Measurements from ENCODE around the gene SGSM2. TPM values are rescaled to one million over a fixed set of nuclear protein-coding genes. Genes with fewer than 3 reads are reported as not detected.
A peak's percentile ranks its signal among the peaks of the same experiment; 100 is the strongest.

Gene SGSM2
- total and polyA plus RNA-seq, 2 of the 8 experiments (the other 6 are each of a cell fraction or from before 2014, with no cell fraction given) = 44.5 to 77.7 TPM

DNA sequence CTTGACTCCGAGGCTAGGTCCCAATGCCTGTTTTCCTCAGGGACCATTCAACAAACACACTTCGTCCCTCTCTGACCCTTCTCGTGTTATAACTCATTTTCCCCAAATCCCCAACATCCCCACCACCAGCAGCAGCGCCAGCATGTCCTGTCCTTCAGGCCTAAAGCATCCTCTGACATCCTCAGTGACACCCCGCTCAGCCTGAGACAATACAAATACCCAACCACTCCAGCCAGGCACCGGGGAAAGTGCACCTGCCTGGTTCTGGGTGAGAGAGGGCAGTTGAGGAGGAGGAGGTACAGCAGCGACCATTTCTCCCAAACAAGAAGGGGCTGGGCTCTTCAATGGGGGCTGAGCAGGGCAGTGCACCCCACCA lies 58.9 kb downstream of the SGSM2 start:
- FAIRE-seq (no peak), DNase-seq (ENCODE audit: low read depth in 1 of 2, low spot score in 2 of 2) (no peak)
- Histone ChIP-seq H4K5ac (ENCODE audit: insufficient read length, low read depth, low read length) (no peak overlapping the region), H2BK120ac (replicated peaks; ENCODE audit: low read depth, low read length) (no peak overlapping the region), H3K27me3 (replicated peaks in 1 of 4; ENCODE audit: control insufficient read depth in 3 of 4, extremely low read depth in 1 of 4, insufficient read depth in 3 of 4, low read length in 3 of 4) (no peaks in the 10 kb centered on the region), H2BK15ac (ENCODE audit: low read length) (peak overlapping the region; percentile 53), H2AFZ (ENCODE audit: low read length) (no peak overlapping the region), H3K4me3 (ENCODE audit: extremely low read depth in 1 of 4, insufficient read depth in 2 of 4, low read depth in 3 of 4, low read length in 4 of 4) (peak overlapping the region; percentile 35 to 96 (median 46)), H3K56ac (replicated peaks; ENCODE audit: insufficient read length, low read depth, low read length) (peak overlapping the region; percentile 11), H4K20me1 (replicated peaks in 1 of 2; ENCODE audit: control insufficient read depth in 1 of 2, insufficient read depth in 2 of 2, low read length in 2 of 2) (peaks cover 8 to 18% of the 10 kb centered on the region in 2 experiments), H4K91ac (replicated peaks; ENCODE audit: insufficient read length, low read length) (peak overlapping the region; percentile 83), H3K36me3 (ENCODE audit: control insufficient read depth in 2 of 4, insufficient read depth in 4 of 4, low read length in 3 of 4) (no peaks in the 10 kb centered on the region), H3K4me1 (replicated peaks in 1 of 4; ENCODE audit: control insufficient read depth in 3 of 4, insufficient read depth in 4 of 4, low read length in 3 of 4) (peaks cover 15 to 46% (median 32%) of the 10 kb centered on the region in 4 experiments), H3K27ac (ENCODE audit: low read depth, low read length) (no peak overlapping the region; the same call in 1 of the 2 replicates), H3K9ac (replicated peaks in 1 of 4; ENCODE audit: extremely low read depth in 1 of 4, low read depth in 3 of 4, low read length in 3 of 4) (peak overlapping the region in 1 of 4 experiments; percentile 46; a peak in 1 of 7 replicates), H3K79me2 (ENCODE audit: control insufficient read depth in 1 of 2, insufficient read depth in 2 of 2, low read length in 2 of 2) (peaks cover 0 to 50% of the 10 kb centered on the region in 2 experiments; a peak in 2 of 4 replicates), H2BK5ac (ENCODE audit: low read depth, low read length) (peak overlapping the region; percentile 71), H3K9me3 (ENCODE audit: insufficient read depth in 2 of 2, low read depth in 1 of 2, low read length in 1 of 2) (no peaks in the 10 kb centered on the region), H2AK5ac (ENCODE audit: low read depth, low read length) (peak overlapping the region; percentile 79; the same call in 1 of the 2 replicates), H3K18ac (ENCODE audit: extremely low read depth, low read length) (peak overlapping the region; percentile 60), H2BK20ac (ENCODE audit: low read length) (0 out of 2 replicates have a peak overlapping the region, but pooled peaks have one; percentile 72), H3K4me2 (ENCODE audit: insufficient read depth in 1 of 2, low read depth in 2 of 2, low read length in 2 of 2) (peak overlapping the region; percentile 75 to 94), H3K23me2 (ENCODE audit: low read depth, low read length) (peaks cover 25% of the 10 kb centered on the region), H3K23ac (ENCODE audit: insufficient read length) (no peak overlapping the region), H3K14ac (ENCODE audit: insufficient read length) (no peak overlapping the region), H2BK12ac (ENCODE audit: low read depth, low read length) (peak overlapping the region; percentile 87; the same call in 1 of the 2 replicates), H4K8ac (ENCODE audit: extremely low read depth, insufficient read depth, low read length) (peak overlapping the region; percentile 42; the same call in 1 of the 2 replicates), H3K79me1 (ENCODE audit: low read depth, low read length) (peaks cover 28% of the 10 kb centered on the region), H3K4ac (replicated peaks; ENCODE audit: insufficient read length, low read depth, low read length) (peak overlapping the region; percentile 57)
- WGBS, 2 experiments (ENCODE audit: extremely low coverage in 1 of 2, insufficient coverage in 1 of 2, insufficient read length in 1 of 2, insufficient replicate concordance in 2 of 2, low coverage in 1 of 2, low lambda C conversion rate in 2 of 2, missing lambda C conversion rate in 1 of 2) = 59% methylated on average over 7 of the region's 7 CpGs; no CpG with 5 or more reads in 1 of the 2 experiments
- CTCF ChIA-PET (ENCODE audit: partially characterized antibody) = interaction anchor here (1.3 to 1.5 kb wide), 2 partner anchors 13 to 20 kb away, joined by 3 to 9 read pairs; no protein-coding TSS in a partner anchor
- POLR2A ChIA-PET (ENCODE audit: partially characterized antibody) = interaction anchor here (0.9 to 1.3 kb wide), 3 partner anchors 14 to 58 kb away, joined by 3 to 4 read pairs (median 3); no protein-coding TSS in a partner anchor
- TF ChIP-seq SP2 (IDR thresholded peaks at IDR 0.05; ENCODE audit: low read length) = no peak

All from H1 (cell line).